ENCODE measurements around the gene ZFHX3.

- no peak for TF ChIP-seq CTCF (conservative IDR thresholded peaks at IDR 0.05 in 1 of 2, IDR thresholded peaks at IDR 0.05 in 1 of 2; ENCODE audit: low read depth in 1 of 2, low read length in 2 of 2)
- no peak for TF ChIP-seq EZH2 (IDR thresholded peaks at IDR 0.05; ENCODE audit: low read length, missing control alignments)
These were observed 31.5 kb downstream of the ZFHX3 start for GRCh38 chr16:73016488-73016830.

All from fibroblast of lung (primary cell).